KOPT-K1 (cell line): Measurements from ENCODE around the gene ELP5.
"Not testable (repeated sequence)": the region's sequence is repeated elsewhere in the genome, so short reads cannot be mapped to it uniquely, and the experiment has no call there.

Experiments
- H3K27ac ChIP-seq: fragments of 200-600 bp; sonication (generic); 2 replicates; pipeline ENCODE4 v1.5.1; 2016; ENCODE audit warnings: antibody characterized with exemption, mild to moderate bottlenecking, low read depth, low read length; ENCODE audit not compliant: poor library complexity, severe bottlenecking
- H3K36me3 ChIP-seq: fragments of 200-600 bp; sonication (generic); 2 replicates; pipeline ENCODE4 v1.5.1; 2017; ENCODE audit warnings: antibody characterized with exemption, mild to moderate bottlenecking, low read length, moderate library complexity; ENCODE audit not compliant: insufficient read depth
- H3K9me3 ChIP-seq: fragments of 200-600 bp; sonication (generic); 2 replicates; pipeline ENCODE4 v1.5.1; 2017; ENCODE audit warnings: antibody characterized with exemption, low read length, mild to moderate bottlenecking; ENCODE audit not compliant: insufficient read depth, poor library complexity, severe bottlenecking

The ELP5 gene

DNA sequence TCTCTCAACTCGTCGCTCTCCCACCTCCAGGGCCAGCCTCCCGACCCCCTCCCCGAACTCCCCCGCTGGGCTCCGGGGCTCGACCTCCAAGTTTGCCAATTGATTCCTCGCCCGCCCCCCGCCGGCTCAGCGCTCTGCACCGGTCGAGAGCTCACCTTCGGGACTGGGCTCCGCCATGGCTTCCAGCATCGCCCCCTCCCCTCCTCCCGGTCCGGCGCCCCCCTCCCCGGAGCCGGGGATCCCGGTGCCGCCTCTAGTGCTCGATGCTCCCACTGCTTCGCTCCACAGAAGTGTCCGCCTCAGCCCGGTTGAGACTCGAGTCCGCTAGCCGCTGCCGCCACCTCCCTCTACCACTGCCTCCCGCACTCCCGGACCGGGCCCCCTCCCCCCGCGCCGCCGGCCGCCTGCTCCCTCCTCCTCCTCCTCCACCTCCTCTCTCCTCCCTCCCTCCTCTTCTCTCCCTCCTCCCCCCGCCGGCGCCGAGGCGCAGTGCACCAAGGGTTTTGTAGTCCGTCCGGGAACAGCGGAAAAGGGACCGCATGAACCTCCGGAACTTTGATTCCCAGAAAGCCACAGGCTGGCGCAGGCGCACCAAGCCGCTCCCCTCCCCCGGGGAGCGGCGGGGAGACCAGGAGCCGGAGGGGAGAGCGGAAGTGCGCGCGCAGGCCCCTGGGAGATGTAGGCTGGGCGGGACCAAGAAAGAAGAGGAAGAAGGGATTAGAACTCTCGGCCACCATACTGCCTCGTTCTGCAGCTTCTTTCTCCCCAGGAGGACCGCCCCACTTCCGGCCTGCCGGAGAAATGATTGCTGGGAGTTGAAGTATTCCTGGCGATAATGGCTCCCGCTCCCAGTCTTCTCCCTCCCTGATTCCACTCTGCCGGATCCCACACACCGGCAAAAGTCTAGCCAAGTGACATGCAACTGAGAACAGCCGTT lies 12.7 kb upstream of the ELP5 start, which contains the start of gene PHF23:
Gene PHF23, minus strand, starts transcription at position 367 of the 937 bp plus-strand sequence. Its CDS starts 178 bp downstream, at position 189.
- Histone ChIP-seq H3K36me3 (peaks cover 51% of the 10 kb centered on the region), H3K27ac (peak within 1 kb of the TSS; percentile 94), H3K9me3 (no peaks in the 10 kb centered on the region)

DNA sequence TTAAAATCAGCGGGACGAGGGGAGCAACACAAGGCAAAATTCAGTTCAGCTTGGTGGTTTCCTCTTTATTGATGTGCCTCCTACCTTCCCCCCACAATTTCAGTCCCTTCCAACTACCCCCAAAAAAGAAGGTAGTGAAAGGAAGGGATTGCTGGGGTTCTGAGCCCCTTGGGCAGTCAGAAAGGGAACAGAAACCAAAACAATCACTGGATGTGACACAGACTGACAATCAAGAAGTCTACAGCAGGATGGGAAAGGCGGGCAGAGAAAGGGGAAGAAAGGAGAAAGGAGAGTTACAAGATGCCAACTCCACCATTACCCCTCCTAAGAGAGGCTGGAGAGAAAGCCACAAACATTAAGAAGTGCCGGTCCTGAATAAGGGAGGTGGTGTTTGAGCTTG lies 11.6 kb upstream of the ELP5 start:
- Histone ChIP-seq H3K27ac (peak overlapping the region; percentile 2), H3K36me3 (peaks cover 54% of the 10 kb centered on the region), H3K9me3 (no peaks in the 10 kb centered on the region)

DNA sequence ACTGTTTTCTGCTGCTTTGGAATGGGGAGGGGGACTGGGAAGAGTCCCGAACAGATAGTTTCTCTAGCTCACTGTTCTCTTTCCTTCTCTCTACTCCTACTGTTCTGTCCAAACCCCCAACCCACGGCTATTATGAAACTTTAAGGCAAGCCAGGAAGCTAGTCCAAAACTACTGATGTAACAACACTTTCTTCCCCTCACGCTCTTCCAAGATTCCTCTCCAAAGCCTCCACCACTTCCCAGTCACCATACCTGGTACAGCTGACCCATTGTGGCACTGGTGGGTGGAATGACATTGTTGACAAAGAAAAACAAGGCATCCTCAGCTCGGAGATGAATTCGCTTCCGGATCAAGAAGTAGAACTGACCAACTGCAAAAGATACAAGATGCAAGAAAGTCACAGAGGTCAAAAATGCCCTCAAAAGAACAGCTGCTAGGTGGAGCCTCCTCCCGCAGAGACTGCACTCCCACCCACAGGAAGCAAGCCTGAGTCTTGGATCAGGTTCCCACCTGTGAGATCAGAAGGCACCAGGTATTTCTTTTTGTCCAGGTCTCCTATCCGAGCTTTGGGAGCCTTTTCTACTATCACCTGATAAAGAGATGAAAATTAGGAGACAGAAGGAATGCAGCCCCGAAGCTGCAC lies 10.8 kb upstream of the ELP5 start:
- H3K9me3 ChIP-seq: no peaks in the 10 kb centered on the region
- peaks cover 54% of the 10 kb centered on the region for H3K36me3 ChIP-seq
- H3K27ac ChIP-seq: peak overlapping the region; percentile 80

DNA sequence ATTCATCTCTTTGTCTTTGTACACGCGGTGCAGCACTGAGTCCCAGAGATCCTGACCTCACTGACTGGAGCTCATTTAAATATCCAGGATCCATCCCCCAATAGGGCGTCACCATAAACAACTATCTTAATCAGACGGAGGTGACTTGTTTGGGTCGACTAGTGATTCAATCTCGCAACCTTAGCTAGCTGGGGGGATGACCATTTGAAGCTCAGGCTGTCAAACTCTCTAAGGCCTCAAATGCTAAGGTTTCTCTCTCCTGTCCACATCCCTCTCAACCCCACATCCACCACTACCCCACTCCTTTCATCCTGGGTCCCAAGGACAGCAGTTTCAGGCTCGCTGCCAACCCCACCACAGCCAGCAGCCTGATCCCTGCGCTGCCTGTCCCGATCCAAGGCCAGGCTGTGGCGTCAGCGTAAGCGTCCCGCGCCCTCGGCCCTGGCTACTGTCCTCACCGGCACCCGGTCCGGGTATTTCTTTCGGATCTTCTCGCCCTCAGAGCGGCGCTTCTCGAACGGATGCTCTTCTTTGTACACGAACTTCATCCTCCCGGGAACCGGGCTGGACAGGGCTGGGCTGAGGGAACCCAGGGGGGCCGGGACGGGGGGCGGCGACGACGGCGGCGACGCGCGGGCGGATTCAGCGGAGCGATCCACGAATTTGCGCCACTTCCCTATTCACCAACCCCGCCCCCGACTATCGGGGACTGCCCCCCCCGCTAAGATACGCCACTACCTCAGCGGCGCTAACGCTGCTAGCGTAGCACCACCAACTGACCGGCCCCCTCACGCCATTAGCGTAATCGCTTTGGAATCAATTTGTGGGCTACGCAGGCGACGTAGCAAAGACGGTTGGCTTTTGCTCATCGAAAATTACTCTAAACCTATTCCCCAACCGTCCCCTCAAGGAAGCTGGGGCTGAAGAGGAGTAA lies 10.0 kb upstream of the ELP5 start, which contains the start of gene GABARAP:
Gene GABARAP, minus strand, starts transcription at position 667 of the 934 bp plus-strand sequence. Its CDS starts 119 bp downstream, at position 548.
- Histone ChIP-seq H3K36me3 (peaks cover 54% of the 10 kb centered on the region), H3K9me3 (no peaks in the 10 kb centered on the region), H3K27ac (peak within 1 kb of the TSS; percentile 80)

- Histone ChIP-seq H3K9me3 (no peaks in the 10 kb centered on the region), H3K27ac (peak overlapping the region; percentile 80), H3K36me3 (peaks cover 54% of the 10 kb centered on the region)
Measured at GRCh38 chr17:7242717-7243452, 9.1 kb upstream of the ELP5 start.

DNA sequence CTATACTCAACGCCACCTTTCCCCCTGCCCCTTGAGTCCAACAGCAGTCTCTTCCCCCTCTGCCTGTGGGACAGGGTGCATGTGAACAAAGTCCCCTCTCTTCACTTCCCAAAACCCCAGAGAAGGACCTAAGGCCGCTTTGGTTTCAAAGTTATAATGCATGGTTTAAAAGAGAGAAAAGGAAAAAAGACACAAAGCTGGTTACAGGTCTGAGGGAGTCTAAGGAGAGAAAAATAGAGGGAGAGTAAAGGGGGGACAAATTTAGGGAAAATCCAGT lies 8.6 kb upstream of the ELP5 start:
- no peaks in the 10 kb centered on the region for H3K9me3 ChIP-seq
- H3K36me3 ChIP-seq: peaks cover 54% of the 10 kb centered on the region
- peak overlapping the region; percentile 80 for H3K27ac ChIP-seq

GRCh38 chr17:7243838-7244237 lies 8.2 kb upstream of the ELP5 start:
- H3K9me3 ChIP-seq, H3K27ac ChIP-seq: not testable (repeated sequence)
- H3K36me3 ChIP-seq: peaks cover 57% of the 10 kb centered on the region

DNA sequence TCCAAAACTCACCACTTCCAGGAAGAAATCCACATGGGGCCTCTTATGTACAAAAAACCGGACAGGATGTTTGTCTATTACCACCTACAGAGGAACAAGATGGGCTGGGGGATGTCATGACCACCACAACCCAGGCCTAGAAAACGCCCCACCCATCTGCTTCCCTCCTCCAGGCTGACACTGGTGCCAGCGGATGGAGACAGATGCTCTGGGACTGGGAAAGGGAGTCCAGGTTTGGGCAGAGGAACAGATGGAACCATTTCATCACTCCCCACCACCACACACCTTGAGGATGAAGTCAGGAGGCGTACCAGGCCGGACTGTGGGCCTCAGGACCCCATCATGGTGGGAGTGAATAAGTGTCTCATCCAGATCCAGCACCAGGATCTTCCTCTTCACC lies 5.2 kb upstream of the ELP5 start:
- Histone ChIP-seq H3K27ac (no peak overlapping the region), H3K36me3 (peaks cover 50% of the 10 kb centered on the region), H3K9me3 (no peaks in the 10 kb centered on the region)

DNA sequence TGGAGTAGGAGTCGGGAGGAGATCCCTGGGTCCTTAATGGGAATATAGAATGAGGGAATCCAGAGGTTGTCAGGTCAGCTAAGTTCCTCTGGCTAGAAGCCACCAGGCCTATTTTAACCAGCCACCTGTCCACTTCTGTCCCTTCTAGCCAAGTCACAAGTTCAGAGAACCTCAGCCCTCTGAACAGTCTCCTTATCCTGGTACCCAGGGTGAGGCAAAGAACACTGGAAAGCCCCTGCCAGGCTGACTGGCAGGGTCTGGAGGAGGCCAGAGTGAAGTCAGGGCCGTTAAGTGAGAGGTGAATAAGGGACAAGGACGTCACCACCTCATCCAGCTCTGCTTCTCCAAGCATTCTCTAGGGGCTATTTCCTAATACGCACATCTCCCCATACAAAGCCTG lies 3.2 kb upstream of the ELP5 start:
- Histone ChIP-seq H3K9me3 (no peaks in the 10 kb centered on the region), H3K36me3 (peaks cover 43% of the 10 kb centered on the region), H3K27ac (no peak overlapping the region)

DNA sequence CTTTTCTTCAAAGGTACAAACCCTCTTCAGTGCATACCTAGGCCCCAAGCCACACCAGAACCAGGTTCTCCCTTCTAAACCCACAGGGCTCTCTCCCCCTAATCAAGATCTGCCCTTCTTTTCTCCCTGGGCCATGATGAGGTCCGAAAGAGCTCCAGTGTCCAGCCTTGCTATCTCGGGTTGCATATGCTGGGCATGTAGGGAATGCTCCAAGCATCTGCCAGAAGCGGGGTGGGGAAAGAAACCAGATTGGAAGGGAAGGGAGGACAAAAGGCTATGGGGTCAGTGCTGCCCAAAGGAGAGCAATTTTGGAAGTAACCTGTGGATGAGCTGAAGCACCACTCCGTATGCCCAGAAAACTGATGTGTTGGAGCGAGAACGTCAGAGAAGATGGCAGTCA lies 2.8 kb upstream of the ELP5 start:
- Histone ChIP-seq H3K36me3 (peaks cover 43% of the 10 kb centered on the region), H3K27ac (no peak overlapping the region), H3K9me3 (no peaks in the 10 kb centered on the region)

DNA sequence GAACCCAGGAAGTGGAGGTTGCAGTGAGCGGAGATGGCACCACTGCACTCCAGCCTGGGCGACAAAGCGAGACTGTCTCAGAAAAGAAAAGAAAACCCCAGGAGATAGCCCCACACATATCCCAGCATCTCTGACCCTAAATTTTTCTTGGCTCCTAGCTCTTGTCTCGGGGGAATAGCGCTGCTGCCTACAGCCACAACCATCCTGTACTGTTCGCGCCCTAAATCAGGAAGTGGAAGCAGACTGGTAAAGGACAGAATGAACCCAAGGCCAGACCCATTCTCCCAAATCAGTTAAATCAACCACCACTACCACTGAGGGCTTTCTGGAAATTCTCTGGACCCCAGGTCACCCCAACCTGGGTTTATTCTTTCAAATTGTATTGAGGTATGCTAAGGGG lies 2.2 kb upstream of the ELP5 start:
- no peaks in the 10 kb centered on the region for H3K9me3 ChIP-seq
- peak overlapping the region; percentile 98 for H3K27ac ChIP-seq
- peaks cover 43% of the 10 kb centered on the region for H3K36me3 ChIP-seq

DNA sequence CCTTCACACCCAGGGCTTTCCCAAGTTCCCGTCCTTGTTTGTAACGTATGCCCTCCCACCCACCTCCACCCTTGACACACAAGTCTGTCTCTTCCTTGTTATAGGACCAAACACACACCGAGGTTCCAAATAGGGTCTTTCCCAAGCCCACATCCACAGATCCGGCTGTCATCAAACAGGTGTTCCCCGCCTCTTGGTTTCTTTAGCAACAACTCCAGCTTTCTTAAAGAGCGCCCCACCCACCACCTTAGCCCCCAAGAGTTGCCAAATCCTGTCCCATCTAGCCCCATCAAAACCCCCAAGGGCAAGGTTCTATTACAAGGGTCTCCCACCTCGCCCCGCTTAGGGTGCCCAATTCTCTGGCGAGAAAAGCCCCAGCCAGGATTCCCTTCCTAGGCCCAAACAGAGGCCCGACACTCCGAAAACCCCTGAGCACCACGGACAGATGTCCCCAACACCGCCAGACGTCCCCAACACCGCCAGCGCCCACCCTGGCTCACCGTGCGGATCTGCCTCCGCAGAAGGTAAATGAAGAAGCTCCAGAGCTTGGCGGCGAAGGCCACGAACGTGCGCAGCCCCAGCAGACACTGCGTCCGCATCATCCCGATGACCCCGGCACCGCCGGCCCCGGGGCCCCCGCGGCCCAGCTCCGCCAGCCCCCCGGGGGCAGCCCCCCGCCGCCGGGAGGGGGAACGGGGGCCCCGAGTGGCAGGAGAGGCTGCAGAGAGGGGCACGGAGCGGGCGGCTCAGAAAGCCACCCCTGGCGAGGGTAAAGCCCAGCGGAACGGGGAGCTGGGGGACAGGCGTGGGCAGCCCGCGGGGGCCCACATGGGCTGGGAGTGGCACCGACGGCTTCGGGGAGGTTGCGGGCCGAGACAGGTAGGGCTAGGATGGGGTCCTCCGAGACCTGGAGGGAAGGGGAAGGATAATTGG lies 1.1 kb upstream of the ELP5 start:
- peaks cover 43% of the 10 kb centered on the region for H3K36me3 ChIP-seq
- H3K27ac ChIP-seq: peak overlapping the region; percentile 98

DNA sequence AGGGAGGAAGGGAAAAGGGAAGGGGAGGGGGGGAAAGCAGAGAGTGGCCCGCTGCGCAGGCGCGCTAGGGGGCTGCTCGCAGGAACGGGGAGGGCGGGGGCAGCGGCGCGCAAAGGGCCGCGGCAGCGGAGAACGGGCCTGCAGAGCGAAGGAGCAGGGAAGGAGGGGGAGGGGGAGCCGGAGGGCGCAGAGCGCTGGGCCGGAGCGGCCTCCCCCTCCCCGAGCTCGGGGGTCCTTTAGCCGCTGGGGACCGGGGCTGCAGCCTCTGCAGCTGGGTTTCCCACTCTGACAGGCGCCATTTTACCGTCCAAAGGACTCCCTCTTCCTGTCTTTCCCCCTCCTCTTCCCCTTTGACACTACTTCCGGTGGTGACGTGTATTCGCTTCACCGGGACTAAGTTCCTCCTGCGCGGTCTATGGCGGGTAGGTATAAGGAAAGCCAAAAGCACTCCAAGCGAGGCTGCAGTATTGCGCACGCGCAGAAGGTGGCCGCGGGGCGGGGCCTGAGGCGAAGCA lies 297 bp upstream of the ELP5 start, which contains the start of gene CTDNEP1:
Gene CTDNEP1, minus strand, starts transcription at position 74 of the 515 bp plus-strand sequence. CDS start 438 bp downstream, outside the sequence.
- Histone ChIP-seq H3K9me3 (no peaks in the 10 kb centered on the region), H3K27ac (peak within 1 kb of the TSS; percentile 98), H3K36me3 (peaks cover 43% of the 10 kb centered on the region)

More for the DNA sequence above, 1.1 kb upstream of the ELP5 start:
- H3K9me3 ChIP-seq: no peaks in the 10 kb centered on the region
